ENCODE measurements around the gene NHS.

Gene NHS

GRCh38 chrX:17405225-17405969 is 30.4 kb downstream of the NHS start:
- Histone ChIP-seq H3K27ac (replicated peaks) (no peak overlapping the region), H3K4me3 (replicated peaks; ENCODE audit: insufficient read depth, low read length) (no peak overlapping the region), H3K27me3 (ENCODE audit: insufficient read depth, poor library complexity, severe bottlenecking) (no peaks in the 10 kb centered on the region)
- no peak for DNase-seq (ENCODE audit: low read depth in 1 of 2, low spot score in 1 of 2)
- TF ChIP-seq REST (IDR thresholded peaks at IDR 0.05; ENCODE audit: insufficient replicate concordance, low read depth) = no peak
- TF ChIP-seq SPI1 (IDR thresholded peaks at IDR 0.05; ENCODE audit: borderline replicate concordance, low read depth) = no peak
- TF ChIP-seq GABPA (IDR thresholded peaks at IDR 0.05; ENCODE audit: low read depth) = no peak
- no peak for TF ChIP-seq CTCF (IDR thresholded peaks at IDR 0.05; ENCODE audit: insufficient read depth, low read length)
- no peak for TF ChIP-seq POLR2AphosphoS5 (IDR thresholded peaks at IDR 0.05; ENCODE audit: low read depth)

GRCh38 chrX:17409566-17410290 is 34.7 kb downstream of the NHS start:
- no peak overlapping the region for H3K27ac ChIP-seq (replicated peaks)
- DNase-seq (ENCODE audit: low read depth in 1 of 2, low spot score in 1 of 2) = no peak
- H3K27me3 ChIP-seq (ENCODE audit: insufficient read depth, poor library complexity, severe bottlenecking) = no peaks in the 10 kb centered on the region

More at GRCh38 chrX:17409566-17410290, 34.7 kb downstream of the NHS start:
- no peak overlapping the region for H3K4me3 ChIP-seq (replicated peaks; ENCODE audit: insufficient read depth, low read length)
- TF ChIP-seq POLR2AphosphoS5 (IDR thresholded peaks at IDR 0.05; ENCODE audit: low read depth) (no peak), CTCF (IDR thresholded peaks at IDR 0.05; ENCODE audit: insufficient read depth, low read length) (no peak), SPI1 (IDR thresholded peaks at IDR 0.05; ENCODE audit: borderline replicate concordance, low read depth) (no peak), REST (IDR thresholded peaks at IDR 0.05; ENCODE audit: insufficient replicate concordance, low read depth) (no peak), GABPA (IDR thresholded peaks at IDR 0.05; ENCODE audit: low read depth) (no peak)
